Esophagus squamous epithelium (tissue), 4 donors: ENCODE data around the gene KRT27.

ENCODE experiments used
- POLR2A ChIP-seq, 4 donors: fragments of 450-650 bp; IDR thresholded peaks; one replicate each; pipeline ENCODE4 v1.6.1; 2017; ENCODE audit warnings: antibody characterized with exemption in 4 of 4, mild to moderate bottlenecking in 4 of 4, moderate library complexity in 3 of 4
- TF ChIP-seq, protein P1 (sequence below), 6 experiments: fragments of 450-650 bp in 4 of 6; fragments of 200-600 bp in 2 of 6; sonication (generic) in 2 of 6; IDR thresholded peaks; one replicate each; pipeline ENCODE4 v1.5.1; 2016 to 2019; ENCODE audit warnings: antibody characterized with exemption in 6 of 6, mild to moderate bottlenecking in 4 of 6, moderate library complexity in 4 of 6

DNA sequence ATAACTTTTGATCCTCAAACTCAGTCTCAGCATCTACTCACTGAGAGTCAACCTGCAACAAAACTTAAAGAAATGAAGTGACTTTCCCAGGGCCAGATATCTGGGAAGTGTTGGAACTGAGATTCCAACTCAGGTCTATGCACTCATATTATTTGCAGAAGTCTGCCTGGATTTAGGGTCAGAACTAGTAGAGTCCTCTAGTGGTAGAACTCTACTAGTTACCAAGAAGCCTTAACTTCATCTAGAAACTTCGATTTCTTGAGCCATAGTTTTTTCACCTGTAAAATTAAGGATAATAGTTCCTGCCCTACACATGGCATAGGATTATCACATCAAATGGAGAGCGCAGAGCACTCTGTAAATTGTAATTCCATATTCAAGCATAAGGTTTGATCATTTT, 55.4 kb downstream of the KRT27 start:
- TF ChIP-seq, protein P1, sequence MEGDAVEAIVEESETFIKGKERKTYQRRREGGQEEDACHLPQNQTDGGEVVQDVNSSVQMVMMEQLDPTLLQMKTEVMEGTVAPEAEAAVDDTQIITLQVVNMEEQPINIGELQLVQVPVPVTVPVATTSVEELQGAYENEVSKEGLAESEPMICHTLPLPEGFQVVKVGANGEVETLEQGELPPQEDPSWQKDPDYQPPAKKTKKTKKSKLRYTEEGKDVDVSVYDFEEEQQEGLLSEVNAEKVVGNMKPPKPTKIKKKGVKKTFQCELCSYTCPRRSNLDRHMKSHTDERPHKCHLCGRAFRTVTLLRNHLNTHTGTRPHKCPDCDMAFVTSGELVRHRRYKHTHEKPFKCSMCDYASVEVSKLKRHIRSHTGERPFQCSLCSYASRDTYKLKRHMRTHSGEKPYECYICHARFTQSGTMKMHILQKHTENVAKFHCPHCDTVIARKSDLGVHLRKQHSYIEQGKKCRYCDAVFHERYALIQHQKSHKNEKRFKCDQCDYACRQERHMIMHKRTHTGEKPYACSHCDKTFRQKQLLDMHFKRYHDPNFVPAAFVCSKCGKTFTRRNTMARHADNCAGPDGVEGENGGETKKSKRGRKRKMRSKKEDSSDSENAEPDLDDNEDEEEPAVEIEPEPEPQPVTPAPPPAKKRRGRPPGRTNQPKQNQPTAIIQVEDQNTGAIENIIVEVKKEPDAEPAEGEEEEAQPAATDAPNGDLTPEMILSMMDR (IDR thresholded peaks at IDR 0.05), result peak in 5 of 6 experiments; percentile 17 to 53 (median 27)
- TF ChIP-seq POLR2A (IDR thresholded peaks at IDR 0.05), result no peak
